Amygdala (tissue), 56 donors: Measurements from ENCODE around the gene DISP1.

Experiments used
- DNase-seq, 56 donors: peaks; one replicate each; lab custom pipeline; 2025; lab: John Stamatoyannopoulos, UW

DISP1 gene, protein sequence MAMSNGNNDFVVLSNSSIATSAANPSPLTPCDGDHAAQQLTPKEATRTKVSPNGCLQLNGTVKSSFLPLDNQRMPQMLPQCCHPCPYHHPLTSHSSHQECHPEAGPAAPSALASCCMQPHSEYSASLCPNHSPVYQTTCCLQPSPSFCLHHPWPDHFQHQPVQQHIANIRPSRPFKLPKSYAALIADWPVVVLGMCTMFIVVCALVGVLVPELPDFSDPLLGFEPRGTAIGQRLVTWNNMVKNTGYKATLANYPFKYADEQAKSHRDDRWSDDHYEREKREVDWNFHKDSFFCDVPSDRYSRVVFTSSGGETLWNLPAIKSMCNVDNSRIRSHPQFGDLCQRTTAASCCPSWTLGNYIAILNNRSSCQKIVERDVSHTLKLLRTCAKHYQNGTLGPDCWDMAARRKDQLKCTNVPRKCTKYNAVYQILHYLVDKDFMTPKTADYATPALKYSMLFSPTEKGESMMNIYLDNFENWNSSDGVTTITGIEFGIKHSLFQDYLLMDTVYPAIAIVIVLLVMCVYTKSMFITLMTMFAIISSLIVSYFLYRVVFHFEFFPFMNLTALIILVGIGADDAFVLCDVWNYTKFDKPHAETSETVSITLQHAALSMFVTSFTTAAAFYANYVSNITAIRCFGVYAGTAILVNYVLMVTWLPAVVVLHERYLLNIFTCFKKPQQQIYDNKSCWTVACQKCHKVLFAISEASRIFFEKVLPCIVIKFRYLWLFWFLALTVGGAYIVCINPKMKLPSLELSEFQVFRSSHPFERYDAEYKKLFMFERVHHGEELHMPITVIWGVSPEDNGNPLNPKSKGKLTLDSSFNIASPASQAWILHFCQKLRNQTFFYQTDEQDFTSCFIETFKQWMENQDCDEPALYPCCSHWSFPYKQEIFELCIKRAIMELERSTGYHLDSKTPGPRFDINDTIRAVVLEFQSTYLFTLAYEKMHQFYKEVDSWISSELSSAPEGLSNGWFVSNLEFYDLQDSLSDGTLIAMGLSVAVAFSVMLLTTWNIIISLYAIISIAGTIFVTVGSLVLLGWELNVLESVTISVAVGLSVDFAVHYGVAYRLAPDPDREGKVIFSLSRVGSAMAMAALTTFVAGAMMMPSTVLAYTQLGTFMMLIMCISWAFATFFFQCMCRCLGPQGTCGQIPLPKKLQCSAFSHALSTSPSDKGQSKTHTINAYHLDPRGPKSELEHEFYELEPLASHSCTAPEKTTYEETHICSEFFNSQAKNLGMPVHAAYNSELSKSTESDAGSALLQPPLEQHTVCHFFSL (N-terminal part only)

DNA sequence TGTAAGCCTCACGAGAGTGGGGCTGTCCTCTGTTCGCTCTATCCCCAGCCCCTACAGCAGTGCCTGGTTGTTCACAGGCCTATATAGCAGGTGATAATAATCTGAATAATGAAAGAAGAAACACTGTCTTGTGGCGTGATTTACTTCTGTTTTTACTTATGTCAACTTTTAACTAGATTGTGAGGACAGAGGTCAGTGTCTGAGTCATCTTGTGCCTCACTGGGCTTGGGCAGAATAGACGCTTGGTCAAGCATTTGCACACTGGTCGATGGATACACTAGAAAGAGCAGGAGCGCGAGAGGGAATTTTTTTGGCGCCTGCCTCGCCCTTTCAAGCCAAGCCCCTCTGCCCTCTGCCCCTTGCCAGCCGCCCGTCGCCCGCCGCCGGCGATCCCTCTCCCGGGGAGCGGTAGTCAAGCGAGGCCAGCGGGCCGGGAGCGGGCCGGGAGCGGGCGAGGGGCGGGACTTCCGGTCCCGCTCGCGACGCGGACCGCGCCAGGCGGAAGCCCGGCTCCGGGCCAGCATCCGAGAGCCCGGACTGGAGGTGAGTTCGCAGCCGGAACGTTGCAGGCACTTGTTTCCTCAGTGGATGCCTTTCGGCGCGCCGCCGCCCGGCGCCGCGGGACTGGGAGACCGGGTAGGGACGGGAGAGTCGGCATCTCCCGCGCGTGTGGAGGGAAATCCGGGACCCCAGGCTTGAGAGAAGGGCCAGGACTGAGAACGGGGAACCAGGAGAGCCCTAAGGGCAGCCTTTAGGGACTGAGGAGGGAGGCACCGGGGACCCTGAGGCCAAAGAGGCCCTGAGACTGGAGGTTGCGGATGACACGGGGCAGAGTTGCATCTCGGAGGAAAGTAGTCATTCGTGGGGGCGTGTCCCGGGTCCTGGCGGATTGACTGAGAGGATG lies at the start of gene DISP1:
Gene DISP1 (plus strand): TSS at position 504 of the 904 bp plus-strand sequence. CDS start 127,785 bp downstream, outside the sequence.
- peak in 52 of 56 donors; percentile 14 to 82 (median 61) for DNase-seq

DNA sequence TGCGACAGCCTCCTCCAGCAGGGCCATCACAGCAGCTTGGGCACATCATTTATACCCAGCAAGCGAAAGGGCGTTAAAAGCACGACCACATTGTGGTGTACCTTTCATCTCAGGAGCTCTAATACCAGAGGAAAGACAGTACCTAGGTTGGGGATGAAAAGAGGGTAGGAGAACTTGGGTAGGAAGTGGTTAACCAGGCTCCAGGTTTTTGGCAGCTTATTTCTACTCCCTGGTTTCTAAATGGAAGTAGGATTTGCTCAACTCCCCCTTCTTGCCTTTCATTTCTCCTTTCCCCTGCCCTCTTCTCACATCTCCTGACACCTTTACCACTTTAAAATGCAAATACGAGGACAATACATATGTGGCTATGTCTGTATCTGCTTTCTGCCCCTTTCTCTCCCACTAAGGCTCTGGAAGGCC lies 47.7 kb upstream of the DISP1 start:
- no peak for DNase-seq

DNA sequence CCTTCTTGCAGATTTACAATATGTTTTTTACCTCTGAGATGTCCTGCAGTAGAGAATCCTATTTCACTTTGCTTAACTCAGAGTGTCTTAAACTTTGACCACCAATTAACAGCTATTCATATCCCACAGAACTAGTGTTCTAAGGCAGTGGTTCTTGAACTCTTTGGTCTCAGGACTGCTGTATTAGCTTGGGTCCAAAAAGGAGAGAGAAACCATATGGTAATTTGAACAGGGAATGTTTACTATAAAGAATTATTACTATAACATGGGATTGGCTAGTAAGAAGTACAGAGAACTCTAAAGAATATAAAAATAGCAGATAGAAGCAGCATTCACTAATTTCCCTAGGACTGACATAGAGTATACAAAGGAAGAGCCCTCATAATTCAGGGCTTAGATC lies 46.2 kb upstream of the DISP1 start:
- no peak for DNase-seq

DNA sequence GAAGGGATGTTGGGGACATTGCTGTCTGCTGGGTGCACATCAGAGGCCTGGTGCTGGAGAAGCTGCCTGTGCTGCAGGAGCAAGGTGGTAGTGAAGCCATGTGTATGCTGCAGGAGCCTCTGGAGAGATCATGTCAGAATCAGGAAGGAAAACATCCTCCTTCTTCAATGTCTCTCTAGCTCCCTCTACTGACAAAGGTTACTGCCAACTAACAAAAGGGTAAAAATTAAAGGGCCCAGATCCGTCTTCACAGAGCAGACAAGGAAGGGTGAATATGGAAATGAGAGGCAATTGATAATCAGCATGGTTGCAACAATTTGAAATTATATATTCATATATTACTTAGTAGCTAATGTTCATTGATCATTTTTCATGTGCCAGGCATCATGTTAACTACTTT lies 45.7 kb upstream of the DISP1 start:
- DNase-seq, result no peak

DNA sequence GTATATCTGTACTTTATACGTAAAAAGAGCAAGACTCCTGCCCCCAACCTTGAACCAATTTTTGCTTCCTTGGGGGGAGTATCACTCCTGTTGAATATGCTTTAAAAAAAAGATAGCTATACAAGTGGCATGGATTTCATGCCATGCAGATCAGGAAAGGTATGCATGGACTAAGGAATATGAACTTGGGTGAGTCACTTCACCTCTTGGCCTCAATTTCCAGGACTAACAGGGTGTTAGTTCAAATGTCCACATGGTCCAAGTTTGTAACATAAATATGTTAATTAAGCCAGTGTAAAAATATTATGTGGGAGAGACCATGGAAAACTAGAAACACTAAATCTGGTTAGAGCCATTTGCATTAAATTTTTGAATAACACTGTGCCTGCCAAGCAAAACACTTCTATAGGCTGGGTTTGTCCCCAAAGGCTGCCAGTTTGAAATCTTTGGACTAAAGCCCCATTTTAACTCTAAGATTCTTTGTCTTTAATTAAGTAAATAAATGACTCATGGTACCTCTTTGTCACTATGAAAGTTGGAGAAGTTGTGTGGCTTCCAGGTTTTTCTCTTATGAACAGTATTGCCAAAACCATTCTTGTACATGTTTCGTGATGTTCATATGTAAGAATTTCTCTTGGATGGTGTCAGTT lies 44.7 kb upstream of the DISP1 start:
- no peak for DNase-seq

DNA sequence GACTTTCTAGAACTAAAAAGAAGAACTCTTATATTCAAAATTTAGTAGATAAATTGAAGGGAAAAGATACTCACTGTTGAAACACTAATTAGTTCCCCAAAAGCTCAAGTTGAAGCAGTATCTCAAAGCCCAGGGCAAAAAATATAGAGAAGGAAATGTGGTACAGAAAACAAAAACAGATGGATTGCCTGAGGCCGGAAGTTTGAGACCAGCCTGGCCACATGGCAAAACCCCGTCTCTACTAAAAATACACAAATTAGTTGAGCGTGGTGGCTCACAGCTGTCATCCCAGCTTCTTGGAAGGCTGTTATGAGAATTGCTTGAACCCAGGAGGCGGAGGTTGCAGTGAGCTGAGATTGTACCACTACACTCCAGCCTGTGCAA lies 41.9 kb upstream of the DISP1 start:
- DNase-seq, result peak in 19 of 56 donors; percentile 6 to 69 (median 23)

DNA sequence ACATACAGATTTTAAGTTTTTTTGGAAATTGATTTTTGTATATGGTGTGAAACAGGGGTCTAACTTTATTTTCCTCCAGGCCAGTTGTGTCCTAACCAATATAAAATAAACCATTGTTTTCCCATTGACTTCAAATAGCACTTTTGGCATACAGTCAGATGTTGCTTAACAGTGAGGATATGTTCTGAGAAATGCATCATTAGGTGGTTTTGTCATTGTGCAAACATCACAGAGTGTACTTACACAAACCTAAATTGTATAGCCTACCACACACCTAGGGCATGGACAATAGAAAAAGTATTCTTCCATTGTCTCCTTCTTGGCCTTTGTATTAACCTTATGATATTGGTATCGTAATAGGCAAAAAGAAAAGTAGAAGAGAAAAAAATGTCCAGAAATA lies 37.4 kb upstream of the DISP1 start:
- DNase-seq, result no peak

DNA sequence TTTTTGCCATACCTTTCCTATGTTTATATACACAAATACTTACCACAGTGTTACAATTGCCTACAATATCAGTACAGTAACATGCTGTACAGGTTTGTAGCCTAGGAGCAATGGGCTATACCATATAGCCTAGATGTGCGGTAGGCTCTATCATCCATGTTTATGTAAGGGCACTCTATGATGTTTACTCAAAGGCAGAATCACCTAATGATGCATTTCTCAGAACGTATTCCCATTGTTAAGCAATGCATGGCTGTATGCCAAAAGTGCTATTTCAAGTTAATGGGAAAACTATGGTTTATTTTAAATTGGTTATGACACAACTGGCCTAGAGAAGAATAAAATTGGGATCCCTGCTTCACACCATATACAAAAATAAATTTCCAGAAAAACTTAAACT lies 36.9 kb upstream of the DISP1 start:
- no peak for DNase-seq

DNA sequence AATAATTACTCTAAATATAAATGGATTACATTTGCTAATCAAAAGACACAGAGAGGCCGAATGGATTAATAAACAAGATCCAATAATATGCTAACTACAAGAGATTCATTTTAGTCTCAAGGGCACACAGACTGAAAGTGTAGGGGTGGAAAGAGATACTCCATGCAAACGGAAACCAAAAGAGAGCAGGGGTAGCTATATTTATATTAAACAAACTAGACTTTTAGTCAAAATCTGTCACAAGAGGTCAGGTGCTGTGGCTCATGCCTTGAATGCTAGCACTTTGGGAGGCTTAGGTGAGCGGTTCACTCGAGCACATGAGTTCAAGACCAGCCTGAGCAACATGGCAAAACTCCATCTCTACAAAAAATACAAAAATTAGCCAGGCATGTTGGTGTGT lies 33.6 kb upstream of the DISP1 start:
- no peak for DNase-seq

DNA sequence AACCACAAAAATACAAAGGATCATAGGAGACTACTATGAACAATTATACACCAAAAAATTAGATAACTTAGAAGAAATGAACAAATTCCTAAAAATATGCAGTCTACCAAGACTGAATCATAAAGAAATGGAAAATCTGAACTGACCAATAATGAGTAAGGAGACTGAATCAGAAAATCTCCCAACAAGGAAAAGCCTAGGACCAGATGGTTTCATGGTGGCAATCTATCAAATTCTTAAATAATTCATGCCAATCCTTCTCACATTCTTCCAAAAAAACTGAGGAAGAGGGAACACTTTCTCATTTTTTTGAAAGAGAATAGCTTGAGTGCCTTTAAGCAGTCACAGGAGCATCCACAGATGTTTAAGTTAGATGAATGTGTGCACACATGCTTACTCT lies 31.8 kb upstream of the DISP1 start:
- DNase-seq, result no peak

DNA sequence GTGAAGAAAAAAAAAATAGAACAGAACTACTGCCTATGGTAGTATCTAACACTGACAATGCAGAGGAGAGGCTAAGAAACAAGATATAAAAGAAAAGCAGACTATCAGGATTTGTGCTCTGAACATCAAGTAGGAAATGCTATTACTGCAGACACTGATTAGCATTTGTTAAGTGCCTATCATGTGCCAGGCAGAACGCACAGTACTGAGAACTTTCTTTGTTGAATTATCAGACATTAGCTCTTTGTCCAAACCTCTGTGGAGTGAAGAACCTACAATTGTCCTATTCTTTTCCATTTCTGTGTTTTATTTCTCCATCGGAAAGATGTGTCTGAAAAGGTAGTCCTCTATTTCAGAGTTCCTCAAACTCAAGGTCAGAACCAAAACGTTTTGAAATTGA lies 30.5 kb upstream of the DISP1 start:
- DNase-seq, result peak in 1 of 56 donors; percentile 3

DNA sequence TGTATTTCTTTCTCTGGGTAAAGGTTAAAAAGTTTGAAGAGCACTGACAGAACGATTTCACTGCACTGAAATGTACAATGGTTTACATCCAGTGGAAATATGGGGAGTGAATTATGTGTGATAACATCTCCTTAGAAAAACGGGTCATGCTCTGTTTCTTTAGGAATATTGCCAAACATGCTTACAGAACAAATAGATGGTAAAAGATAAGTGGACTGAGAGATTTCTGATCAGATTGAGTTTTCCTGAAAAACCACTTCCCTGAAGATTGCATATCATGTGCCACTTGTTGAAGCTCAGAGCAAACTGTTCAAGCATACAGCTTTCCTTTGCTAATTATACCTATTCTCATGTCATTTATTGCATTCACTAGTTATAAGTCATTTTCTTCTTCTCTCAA lies 29.9 kb upstream of the DISP1 start:
- no peak for DNase-seq

DNA sequence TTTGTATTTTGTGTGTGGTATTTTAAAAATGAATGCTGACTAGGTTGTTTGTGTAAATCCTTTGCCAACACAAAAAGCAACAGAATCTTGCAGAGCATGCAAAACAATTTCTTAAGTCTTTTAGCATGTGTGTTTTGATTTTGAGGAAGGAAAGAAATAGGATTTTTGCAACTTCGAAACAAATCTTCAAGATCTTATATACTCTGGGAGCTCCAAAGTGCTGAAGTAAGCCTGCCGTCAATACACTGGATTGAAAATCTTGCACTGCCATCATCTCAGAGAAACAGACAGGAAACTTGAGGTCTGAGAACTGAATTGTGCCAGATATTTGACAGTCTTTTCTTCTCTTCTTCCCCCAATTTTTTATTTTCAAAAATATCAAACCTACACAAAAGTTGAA lies 29.3 kb upstream of the DISP1 start:
- DNase-seq, result no peak

DNA sequence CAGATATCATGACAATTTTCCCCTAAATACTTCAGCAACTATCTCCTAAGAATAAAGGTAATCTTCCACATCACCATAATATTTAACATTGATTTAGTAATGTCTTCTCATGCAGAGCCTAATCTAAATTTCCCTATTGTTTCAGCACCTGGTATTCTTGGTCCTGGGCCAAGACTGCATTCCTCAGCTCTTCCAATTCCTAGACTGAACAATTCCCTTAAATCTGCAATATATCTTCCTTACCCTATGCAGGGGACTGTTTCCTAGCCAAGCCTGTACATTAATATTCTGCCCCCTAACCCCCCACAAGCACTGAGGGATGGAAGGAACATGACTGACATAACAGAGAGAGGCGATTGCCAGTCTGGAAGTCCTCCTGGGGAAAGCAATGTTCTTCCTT lies 28.7 kb upstream of the DISP1 start:
- no peak for DNase-seq

DNA sequence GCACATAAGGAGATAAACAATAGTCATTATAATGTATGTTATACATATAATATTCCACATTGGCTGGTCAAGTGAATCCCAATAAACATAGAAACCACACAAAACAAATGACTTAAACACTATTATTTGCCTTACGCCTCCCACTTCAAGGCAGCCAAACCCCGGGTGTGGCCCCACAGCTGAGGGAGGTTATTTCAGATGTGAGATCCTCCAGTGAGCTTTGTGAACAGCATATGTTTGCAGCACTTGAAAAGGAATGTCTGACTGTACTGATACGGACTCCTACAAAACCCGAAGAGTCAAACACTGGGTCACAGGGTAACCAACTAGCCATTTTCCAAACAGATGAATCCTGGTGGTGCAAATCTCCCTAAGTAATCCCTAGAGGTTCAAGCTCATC lies 27.1 kb upstream of the DISP1 start:
- no peak for DNase-seq

DNA sequence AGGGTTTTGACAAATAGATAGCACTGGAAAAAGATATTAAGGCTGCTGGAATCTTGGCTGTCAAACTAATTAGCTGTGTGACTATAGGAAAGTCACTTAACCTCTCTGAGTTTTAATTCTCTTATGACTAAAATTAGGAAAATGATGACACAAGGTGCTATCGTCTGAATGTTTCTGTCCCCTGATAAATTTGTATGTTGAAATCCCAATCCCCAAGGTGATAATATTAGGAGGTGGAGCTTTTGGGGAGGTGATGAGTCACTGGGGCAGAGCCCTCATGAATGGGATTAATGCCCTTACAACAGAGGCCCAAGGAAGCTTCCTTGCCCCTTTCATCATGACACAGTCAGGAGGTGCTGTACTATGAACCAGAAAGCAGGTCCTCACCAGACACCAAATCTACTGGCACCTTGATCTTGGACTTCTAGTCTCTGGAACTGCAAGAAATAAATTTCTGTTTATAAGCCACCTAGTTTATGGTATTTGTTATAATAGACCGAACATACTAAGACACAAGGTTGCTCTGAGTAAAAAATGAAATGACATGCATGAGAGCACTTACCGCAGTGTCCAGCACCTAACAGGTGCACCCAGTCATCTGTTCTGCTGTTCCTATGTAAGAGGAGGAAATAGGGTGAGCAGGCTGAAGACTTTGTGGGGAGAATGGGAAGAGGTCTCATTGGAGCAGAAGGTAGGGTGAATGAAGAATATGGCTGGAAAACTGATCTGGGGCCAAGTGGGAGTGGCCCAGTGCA lies 26.3 kb upstream of the DISP1 start:
- no peak for DNase-seq

DNA sequence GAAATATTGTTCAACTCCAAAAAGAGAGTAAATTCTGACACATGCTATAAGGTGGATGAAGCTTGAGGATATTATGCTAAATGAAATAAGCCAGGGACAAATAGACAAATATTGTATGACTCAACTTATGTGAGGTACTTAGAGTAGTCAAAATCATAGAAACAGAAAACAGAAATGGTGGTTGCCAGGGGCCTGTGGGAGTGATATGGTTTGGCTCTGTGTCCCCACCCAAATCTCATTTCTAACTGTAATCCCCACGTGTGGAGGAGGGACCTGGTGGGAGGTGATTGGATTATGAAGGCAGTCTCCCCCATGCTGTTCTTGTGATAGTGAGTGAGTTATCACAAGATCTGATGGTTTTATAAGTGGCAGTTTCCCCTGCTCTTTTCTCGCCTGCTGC lies 24.7 kb upstream of the DISP1 start:
- no peak for DNase-seq

DNA sequence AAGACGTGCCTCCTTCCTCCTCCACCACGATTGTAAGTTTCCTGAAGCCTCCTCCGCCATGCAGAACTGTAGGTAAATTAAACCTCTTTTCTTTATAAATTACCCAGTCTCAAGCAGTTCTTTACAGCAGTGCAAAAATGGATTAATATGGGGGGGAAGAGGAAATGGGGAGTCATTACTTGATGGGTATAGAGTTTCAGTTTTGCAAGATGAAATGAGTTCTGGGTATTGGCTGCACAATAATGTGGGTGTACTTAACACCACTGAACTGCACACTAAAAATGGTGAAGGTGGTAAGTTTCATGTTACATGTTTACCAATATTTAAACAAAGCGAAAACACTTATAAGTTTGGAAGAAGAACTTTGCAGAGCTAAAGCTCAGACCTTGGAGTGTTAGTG lies 24.3 kb upstream of the DISP1 start:
- DNase-seq, result no peak
